Vagina (tissue), 2 donors: Measurements from ENCODE around the gene OVCA2.
A peak's percentile ranks its signal among the peaks of the same experiment; 100 is the strongest.

Experiments
- POLR2A ChIP-seq, 2 donors: fragments of 450-650 bp; IDR thresholded peaks; one replicate each; pipeline ENCODE4 v1.6.1; 2017; ENCODE audit warnings: antibody characterized with exemption in 2 of 2, mild to moderate bottlenecking in 2 of 2, moderate library complexity in 2 of 2
- POLR2AphosphoS5 ChIP-seq, 2 donors: sonication (generic); formaldehyde crosslinking; IDR thresholded peaks; one replicate each; pipeline ENCODE4 v1.9.0; 2017; ENCODE audit warnings: antibody characterized with exemption in 2 of 2, mild to moderate bottlenecking in 2 of 2, low read depth in 1 of 2; ENCODE audit not compliant: insufficient read depth in 1 of 2
- TF ChIP-seq, protein P1 (sequence below), 3 experiments: fragments of 450-650 bp in 2 of 3; fragments of 200-600 bp in 1 of 3; sonication (generic) in 1 of 3; IDR thresholded peaks; one replicate each; pipeline ENCODE4 v1.5.1; 2017 to 2019; ENCODE audit warnings: antibody characterized with exemption in 3 of 3, mild to moderate bottlenecking in 2 of 3, moderate library complexity in 2 of 3

DNA sequence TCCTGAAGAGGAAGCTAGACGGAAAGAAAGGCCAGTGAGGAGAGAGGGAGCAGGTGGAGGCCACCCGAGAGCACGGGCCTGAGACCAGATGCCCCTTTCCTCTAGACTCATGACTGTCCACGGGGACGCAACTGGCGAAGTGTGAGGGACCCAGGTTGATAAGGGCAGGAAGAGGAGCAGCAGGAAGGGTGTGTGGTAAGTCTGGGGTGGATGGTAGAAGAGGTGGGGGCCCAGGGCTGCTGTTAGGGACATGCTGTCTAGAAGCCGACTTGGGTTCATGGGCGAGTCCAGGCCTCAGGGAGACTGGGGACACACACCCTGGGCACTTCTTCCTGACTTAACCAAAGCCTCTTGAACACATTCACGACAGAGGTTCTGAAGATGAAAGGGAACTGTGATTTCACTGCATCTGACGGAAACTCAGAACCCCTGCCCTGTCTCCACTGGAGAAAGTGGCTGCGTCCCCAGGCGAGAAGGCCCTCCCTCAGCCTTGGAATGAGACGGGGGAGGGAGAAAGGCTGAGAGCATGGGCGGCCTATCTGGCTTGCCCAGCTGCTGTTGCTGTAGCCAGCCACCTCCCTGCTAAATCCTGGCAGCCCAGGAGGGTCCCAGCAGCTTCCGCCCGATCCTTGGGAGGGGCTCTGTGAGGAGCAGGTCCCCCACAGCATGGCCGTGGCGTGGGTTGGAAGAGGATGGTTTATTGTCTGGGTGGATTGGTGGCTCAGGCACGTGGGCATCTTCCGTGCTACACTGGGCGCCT, 19.0 kb downstream of the OVCA2 start:
- TF ChIP-seq POLR2A (IDR thresholded peaks at IDR 0.05) (no peak), POLR2AphosphoS5 (IDR thresholded peaks at IDR 0.05; ENCODE audit: insufficient read depth in 1 of 2, low read depth in 1 of 2) (peak in 1 of 2 donors; percentile 63)
- TF ChIP-seq, protein P1, sequence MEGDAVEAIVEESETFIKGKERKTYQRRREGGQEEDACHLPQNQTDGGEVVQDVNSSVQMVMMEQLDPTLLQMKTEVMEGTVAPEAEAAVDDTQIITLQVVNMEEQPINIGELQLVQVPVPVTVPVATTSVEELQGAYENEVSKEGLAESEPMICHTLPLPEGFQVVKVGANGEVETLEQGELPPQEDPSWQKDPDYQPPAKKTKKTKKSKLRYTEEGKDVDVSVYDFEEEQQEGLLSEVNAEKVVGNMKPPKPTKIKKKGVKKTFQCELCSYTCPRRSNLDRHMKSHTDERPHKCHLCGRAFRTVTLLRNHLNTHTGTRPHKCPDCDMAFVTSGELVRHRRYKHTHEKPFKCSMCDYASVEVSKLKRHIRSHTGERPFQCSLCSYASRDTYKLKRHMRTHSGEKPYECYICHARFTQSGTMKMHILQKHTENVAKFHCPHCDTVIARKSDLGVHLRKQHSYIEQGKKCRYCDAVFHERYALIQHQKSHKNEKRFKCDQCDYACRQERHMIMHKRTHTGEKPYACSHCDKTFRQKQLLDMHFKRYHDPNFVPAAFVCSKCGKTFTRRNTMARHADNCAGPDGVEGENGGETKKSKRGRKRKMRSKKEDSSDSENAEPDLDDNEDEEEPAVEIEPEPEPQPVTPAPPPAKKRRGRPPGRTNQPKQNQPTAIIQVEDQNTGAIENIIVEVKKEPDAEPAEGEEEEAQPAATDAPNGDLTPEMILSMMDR (IDR thresholded peaks at IDR 0.05): no peak
